Bronchial smooth muscle cell (primary cell): ENCODE measurements around the gene PCDHGA12. TPM values are rescaled to one million over a fixed set of nuclear protein-coding genes. Genes with fewer than 3 reads are reported as not detected.

Experiments
- total RNA-seq: library from RNA; depleted of rRNA; stranded (reverse); fragments of >200 nt; gene quantifications from 2 replicates; pipeline ENCODE4 v1.2.1, GENCODE V29; 2014

Gene PCDHGA12
- 7.4 and 15.8 TPM in 2 replicates for total RNA-seq

DNA sequence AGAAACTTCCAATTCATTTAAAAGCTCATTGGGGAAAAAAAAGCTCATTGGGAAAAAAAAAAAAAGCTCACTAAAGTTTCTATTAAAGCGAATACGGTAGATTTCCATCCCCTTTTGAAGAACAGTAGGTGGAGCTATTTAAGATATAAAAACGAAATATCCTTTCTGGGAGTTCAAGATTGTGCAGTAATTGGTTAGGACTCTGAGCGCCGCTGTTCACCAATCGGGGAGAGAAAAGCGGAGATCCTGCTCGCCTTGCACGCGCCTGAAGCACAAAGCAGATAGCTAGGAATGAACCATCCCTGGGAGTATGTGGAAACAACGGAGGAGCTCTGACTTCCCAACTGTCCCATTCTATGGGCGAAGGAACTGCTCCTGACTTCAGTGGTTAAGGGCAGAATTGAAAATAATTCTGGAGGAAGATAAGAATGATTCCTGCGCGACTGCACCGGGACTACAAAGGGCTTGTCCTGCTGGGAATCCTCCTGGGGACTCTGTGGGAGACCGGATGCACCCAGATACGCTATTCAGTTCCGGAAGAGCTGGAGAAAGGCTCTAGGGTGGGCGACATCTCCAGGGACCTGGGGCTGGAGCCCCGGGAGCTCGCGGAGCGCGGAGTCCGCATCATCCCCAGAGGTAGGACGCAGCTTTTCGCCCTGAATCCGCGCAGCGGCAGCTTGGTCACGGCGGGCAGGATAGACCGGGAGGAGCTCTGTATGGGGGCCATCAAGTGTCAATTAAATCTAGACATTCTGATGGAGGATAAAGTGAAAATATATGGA lies at the start of gene PCDHGA12:
Gene PCDHGA12, plus strand, starts transcription at position 176 of the 782 bp plus-strand sequence. Its CDS starts 253 bp downstream, at position 429.

DNA sequence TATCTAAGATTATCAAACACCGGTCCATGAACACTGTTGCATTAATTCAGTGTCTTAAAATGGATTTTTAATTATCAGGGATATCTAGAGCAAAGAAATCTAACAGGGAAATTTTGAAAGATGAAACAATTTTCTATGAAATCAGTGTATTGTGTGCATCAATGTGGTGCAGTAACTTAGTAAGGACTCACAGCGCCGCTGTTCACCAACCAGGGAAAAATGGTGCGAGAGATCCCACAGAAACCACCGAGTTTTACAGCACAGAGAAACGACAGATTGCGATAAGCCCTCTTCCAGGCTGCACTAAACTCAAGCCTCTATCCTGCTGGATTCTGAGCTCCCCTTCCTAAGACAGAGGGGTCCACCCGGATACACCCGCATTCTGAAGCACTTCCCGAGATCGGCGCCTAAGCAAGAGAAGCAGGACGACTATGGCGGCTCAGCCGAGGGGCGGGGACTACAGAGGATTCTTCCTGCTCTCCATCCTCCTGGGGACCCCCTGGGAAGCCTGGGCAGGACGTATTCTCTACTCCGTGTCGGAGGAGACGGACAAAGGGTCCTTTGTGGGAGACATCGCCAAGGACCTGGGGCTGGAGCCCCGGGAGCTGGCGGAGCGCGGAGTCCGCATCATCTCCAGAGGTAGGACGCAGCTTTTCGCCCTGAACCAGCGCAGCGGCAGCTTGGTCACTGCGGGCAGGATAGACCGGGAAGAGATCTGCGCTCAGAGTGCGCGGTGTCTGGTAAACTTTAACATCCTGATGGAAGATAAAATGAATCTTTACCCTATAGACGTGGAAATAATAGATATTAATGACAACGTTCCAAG lies 47.6 kb upstream of the PCDHGA12 start, which contains the start of gene PCDHGA7:
Gene PCDHGA7, plus strand, starts transcription at position 274 of the 826 bp plus-strand sequence. Its CDS starts 158 bp downstream, at position 432.

DNA sequence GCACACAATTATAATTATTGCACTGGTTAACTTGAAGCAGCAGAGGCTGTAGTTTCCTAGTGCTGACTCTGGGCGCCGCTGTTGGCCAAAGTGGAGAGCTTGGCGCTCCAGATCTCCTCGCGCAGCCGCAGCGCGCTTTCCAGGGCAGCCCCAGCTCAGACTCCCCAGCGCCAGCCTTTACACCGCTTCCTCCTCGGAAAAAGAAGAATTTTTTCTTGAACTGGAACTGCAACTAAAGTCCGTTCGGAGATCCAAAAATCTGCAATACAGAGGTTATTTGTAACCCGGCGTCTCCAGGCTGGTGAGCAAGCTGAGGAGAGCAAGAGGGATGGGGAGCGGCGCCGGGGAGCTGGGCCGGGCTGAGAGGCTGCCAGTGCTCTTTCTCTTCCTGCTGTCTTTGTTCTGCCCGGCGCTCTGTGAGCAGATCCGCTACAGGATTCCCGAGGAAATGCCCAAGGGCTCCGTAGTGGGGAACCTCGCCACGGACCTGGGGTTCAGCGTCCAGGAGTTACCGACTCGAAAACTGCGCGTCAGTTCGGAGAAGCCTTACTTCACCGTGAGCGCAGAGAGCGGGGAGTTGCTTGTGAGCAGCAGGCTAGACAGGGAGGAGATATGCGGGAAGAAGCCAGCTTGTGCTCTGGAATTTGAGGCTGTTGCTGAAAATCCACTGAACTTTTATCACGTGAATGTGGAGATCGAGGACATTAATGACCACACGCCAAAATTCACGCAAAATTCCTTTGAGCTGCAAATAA lies 42.6 kb upstream of the PCDHGA12 start, which contains the start of gene PCDHGB4:
Gene PCDHGB4, plus strand, starts transcription at position 142 of the 755 bp plus-strand sequence. Its CDS starts 187 bp downstream, at position 329.

DNA sequence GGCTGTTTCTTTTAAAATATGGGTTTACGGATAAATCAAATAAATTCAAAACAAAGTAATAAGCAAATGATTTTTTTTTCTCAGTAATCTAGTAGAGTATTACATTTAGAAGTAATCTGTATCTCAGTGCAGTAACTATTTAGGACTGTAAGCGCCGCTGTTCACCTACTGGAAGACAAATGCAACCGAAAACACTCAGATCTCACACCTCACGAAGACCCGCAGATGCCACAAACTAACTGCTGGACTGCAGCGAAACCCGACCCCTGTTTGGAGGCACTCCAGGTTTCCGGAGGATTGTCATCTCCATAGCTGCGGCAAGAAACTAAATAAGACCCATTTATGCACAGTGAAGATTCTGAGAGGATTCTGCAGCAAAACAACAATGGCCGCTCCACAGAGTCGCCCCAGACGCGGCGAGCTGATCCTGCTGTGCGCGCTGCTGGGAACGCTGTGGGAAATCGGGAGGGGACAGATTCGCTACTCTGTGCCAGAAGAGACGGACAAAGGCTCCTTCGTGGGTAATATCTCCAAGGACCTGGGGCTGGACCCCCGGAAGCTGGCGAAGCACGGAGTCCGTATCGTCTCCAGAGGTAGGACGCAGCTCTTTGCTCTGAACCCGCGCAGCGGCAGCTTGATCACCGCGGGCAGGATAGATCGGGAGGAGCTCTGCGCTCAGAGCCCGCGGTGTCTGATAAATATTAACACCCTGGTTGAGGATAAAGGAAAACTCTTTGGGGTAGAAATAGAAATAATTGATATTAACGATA lies 37.7 kb upstream of the PCDHGA12 start, which contains the start of gene PCDHGA8:
Gene PCDHGA8, plus strand, starts transcription at position 205 of the 770 bp plus-strand sequence. Its CDS starts 181 bp downstream, at position 386.

DNA sequence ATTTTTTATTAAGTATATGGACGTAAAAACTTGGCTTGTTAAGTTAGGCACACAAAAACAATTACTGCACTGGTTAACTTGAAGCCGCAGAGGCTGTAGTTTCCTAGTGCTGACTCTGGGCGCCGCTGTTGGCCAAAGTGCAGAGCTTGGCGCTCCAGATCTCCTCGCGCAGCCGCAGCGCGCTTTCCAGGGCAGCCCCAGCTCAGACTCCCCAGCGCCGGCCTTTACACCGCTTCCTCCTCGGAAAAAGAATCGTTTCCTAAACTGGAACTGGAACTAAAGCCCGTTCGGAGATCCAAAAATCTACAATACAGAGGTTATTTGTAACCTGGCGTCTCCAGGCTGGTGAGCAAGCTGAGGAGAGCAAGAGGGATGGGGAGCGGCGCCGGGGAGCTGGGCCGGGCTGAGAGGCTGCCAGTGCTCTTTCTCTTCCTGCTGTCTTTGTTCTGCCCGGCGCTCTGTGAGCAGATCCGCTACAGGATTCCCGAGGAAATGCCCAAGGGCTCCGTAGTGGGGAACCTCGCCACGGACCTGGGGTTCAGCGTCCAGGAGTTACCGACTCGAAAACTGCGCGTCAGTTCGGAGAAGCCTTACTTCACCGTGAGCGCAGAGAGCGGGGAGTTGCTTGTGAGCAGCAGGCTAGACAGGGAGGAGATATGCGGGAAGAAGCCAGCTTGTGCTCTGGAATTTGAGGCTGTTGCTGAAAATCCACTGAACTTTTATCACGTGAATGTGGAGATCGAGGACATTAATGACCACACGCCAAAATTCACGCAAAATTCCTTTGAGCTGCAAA lies 32.4 kb upstream of the PCDHGA12 start, which contains the start of gene PCDHGB5:
Gene PCDHGB5, plus strand, starts transcription at position 192 of the 796 bp plus-strand sequence. Its CDS starts 181 bp downstream, at position 373.

DNA sequence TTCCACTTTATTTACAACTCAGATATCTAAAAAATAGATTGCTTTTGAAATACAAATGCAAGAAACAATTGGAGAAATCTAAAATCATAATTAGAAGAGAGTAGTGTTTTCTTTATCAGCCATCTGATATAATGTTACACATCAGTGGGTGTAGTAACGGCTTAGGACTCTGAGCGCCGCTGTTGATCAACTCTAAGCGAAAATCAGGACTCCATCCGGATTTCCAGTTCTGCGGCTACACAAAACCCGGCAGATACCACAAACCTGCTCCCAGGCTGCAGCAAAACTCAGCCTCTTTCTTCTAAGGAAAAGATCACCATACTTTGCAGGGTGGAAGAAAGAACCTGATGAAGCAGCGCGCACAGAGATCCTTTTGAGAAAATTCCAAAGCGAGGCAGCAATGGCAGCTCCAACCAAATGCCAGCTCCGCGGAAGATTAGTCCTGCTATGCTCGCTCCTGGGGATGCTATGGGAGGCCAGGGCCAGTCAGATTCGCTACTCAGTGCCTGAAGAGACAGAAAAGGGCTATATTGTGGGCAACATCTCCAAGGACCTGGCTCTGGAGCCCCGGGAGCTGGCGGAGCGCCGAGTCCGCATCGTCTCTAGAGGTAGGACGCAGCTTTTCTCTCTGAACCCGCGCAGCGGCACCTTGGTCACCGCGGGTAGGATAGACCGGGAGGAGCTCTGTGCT lies 27.6 kb upstream of the PCDHGA12 start, which contains the start of gene PCDHGA9:
Gene PCDHGA9, plus strand, starts transcription at position 226 of the 691 bp plus-strand sequence. Its CDS starts 175 bp downstream, at position 401.

DNA sequence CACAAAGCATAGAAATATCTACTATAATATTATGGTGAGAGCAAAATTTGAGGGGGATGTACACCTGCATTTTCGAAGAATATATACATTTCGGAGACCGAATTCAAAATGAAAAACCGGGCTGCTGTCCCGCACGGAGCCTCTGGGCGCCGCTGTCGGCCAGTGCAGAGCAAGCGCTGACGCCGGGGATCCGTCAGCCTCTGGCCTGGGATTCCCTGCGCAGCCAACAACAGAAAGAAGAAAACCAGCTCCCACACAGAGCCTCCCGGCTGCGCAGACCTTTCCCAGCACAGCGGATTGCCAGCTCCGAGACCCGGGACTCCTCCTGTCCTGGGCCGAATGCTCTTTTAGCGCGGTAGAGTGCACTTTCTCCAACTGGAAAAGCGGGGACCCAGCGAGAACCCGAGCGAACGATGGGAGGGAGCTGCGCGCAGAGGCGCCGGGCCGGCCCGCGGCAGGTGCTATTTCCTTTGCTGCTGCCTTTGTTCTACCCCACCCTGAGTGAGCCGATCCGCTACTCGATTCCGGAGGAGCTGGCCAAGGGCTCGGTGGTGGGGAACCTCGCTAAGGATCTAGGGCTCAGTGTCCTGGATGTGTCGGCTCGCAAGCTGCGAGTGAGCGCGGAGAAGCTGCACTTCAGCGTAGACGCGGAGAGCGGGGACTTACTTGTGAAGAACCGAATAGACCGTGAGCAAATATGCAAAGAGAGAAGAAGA lies 22.4 kb upstream of the PCDHGA12 start, which contains the start of gene PCDHGB6:
Gene PCDHGB6, plus strand, starts transcription at position 232 of the 716 bp plus-strand sequence. Its CDS starts 182 bp downstream, at position 414.

DNA sequence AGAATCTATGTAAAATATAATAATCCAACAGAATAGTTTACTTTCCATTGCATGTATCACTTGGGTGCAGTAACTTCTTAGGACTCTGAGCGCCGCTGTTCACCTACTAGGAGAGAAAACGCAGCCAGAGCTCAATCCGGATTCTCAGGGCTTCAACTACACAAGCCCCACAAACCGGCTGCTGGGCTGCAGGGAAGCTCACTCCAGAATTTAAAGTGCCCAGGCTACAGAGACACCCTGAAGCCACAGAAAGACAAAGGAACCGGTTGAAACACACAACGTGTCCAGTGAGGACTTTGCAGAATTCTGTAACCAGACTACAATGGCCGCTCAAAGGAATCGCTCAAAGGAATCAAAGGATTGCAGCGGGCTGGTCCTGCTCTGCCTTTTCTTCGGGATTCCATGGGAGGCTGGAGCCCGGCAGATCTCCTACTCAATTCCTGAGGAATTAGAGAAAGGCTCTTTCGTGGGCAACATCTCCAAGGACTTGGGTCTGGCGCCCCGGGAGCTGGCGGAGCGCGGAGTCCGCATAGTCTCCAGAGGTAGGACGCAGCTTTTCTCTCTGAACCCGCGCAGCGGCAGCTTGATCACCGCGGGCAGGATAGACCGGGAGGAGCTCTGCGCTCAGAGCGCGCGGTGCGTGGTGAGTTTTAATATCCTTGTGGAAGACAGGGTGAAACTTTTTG lies 17.3 kb upstream of the PCDHGA12 start, which contains the start of gene PCDHGA10:
Gene PCDHGA10, plus strand, starts transcription at position 134 of the 686 bp plus-strand sequence. Its CDS starts 189 bp downstream, at position 323.

DNA sequence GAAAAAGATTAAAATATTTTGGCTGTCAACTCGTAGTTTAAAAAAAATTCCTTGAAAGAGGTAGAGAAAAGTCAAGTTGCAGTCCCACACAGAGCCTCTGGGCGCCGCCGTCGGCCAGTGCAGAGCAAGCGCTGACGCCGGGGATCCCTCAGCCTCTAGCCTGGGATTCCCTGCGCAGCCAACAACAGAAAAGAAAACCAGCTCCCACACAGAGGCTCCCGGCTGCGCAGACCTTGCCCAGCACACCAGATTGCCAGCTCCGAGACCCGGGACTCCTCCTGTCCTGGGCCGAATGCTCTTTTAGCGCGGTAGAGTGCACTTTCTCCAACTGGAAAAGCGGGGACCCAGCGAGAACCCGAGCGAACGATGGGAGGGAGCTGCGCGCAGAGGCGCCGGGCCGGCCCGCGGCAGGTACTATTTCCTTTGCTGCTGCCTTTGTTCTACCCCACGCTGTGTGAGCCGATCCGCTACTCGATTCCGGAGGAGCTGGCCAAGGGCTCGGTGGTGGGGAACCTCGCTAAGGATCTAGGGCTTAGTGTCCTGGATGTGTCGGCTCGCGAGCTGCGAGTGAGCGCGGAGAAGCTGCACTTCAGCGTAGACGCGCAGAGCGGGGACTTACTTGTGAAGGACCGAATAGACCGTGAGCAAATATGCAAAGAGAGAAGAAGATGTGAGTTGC lies 12.7 kb upstream of the PCDHGA12 start, which contains the start of gene PCDHGB7:
Gene PCDHGB7, plus strand, starts transcription at position 184 of the 679 bp plus-strand sequence. Its CDS starts 183 bp downstream, at position 367.

DNA sequence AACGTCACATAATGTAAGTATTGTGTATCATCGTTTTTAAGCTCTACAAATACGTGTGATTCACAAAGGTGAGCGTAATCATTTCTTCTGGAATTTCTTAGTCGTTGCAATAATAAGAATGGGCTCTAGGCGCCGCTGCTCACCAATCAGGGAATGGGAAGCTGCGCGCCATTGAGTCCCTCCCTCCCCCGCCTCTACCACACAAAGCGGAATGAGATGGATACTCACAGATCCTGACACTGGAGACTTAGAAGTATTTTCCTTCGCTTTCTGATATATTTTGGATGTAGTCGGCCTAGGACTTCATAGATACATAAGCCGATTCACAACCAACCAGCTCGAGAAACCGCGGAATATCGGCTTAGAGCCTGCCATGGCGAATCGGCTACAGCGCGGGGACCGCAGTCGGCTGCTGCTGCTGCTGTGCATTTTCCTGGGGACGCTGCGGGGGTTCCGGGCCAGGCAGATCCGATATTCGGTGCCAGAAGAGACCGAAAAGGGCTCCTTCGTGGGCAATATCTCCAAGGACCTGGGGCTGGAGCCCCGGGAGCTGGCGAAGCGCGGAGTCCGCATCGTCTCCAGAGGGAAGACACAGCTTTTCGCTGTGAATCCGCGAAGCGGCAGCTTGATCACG lies 9.3 kb upstream of the PCDHGA12 start, which contains the start of gene PCDHGA11:
Gene PCDHGA11, plus strand, starts transcription at position 197 of the 634 bp plus-strand sequence. Its CDS starts 177 bp downstream, at position 374.

DNA sequence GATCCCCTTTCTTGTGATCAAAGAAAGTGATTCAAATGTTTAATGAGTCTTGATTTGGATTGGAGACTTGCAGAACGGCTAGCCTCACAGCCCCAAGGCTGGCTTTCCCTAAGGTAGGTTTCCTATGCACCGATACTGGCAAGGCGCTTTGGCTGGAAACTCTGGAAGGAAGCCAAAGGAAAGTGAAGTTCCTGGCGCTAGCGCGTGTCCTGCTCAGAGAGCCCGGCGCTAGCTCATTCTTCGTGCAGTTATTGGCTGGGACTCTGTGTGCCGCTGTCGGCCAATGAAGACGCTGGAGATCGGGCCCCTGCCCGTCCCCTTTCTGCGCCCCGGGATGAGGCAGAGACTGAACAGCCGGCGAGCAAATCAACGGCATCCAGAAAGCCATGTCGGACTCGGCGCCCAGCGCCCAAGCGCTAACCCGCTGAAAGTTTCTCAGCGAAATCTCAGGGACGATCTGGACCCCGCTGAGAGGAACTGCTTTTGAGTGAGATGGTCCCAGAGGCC lies 45.4 kb downstream of the PCDHGA12 start, which contains the start of gene PCDHGC3:
Gene PCDHGC3, plus strand, starts transcription at position 342 of the 507 bp plus-strand sequence. Its CDS starts 151 bp downstream, at position 493.

Other genes starting within 250 kb of the PCDHGA12 start
- gene PCDHB16, start 248.1 kb upstream of the PCDHGA12 start, total RNA-seq, result 0.16 and 2.1 TPM in 2 replicates
- 0.16 and 0.69 TPM in 2 replicates for gene PCDHB9, start 243.3 kb upstream of the PCDHGA12 start, total RNA-seq
- 0.47 and 1.4 TPM in 2 replicates for gene PCDHB10, start 238.2 kb upstream of the PCDHGA12 start, total RNA-seq
- 0.16 and 0.69 TPM in 2 replicates for gene PCDHB11, start 230.9 kb upstream of the PCDHGA12 start, total RNA-seq
- 0.16 and 0.86 TPM in 2 replicates for gene PCDHB12, start 221.8 kb upstream of the PCDHGA12 start, total RNA-seq
- gene PCDHB13, start 216.6 kb upstream of the PCDHGA12 start, total RNA-seq, result 0.32 and 0.94 TPM in 2 replicates
- 0.63 and 2.6 TPM in 2 replicates for gene PCDHB14, start 207.2 kb upstream of the PCDHGA12 start, total RNA-seq
- gene PCDHB15, start 185.1 kb upstream of the PCDHGA12 start, total RNA-seq, result 0.32 and 0.60 TPM in 2 replicates
- gene SLC25A2, start 126.5 kb upstream of the PCDHGA12 start, total RNA-seq, result 0.32 TPM in 1 of 2 replicates, not detected in the other
- 67.1 and 89.5 TPM in 2 replicates for gene TAF7, start 109.7 kb upstream of the PCDHGA12 start, total RNA-seq
- gene PCDHGA1, start 100.0 kb upstream of the PCDHGA12 start, total RNA-seq, result 1.3 and 1.9 TPM in 2 replicates
- gene PCDHGA2, start 91.7 kb upstream of the PCDHGA12 start, total RNA-seq, result 2.3 and 4.9 TPM in 2 replicates
- 1.0 and 1.9 TPM in 2 replicates for gene PCDHGA3, start 86.7 kb upstream of the PCDHGA12 start, total RNA-seq
- 1.5 and 3.8 TPM in 2 replicates for gene PCDHGB1, start 80.4 kb upstream of the PCDHGA12 start, total RNA-seq
- gene PCDHGA4, start 75.5 kb upstream of the PCDHGA12 start, total RNA-seq, result 1.1 and 4.7 TPM in 2 replicates
- gene PCDHGB2, start 70.5 kb upstream of the PCDHGA12 start, total RNA-seq, result 3.0 and 4.1 TPM in 2 replicates
- gene PCDHGA5, start 66.3 kb upstream of the PCDHGA12 start, total RNA-seq, result 1.6 and 2.0 TPM in 2 replicates
- 5.1 and 5.4 TPM in 2 replicates for gene PCDHGB3, start 60.3 kb upstream of the PCDHGA12 start, total RNA-seq
- 2.4 and 3.9 TPM in 2 replicates for gene PCDHGA6, start 56.6 kb upstream of the PCDHGA12 start, total RNA-seq
- gene PCDHGA7, start 47.8 kb upstream of the PCDHGA12 start, total RNA-seq, result 5.7 and 11.5 TPM in 2 replicates
- gene PCDHGB4, start 42.8 kb upstream of the PCDHGA12 start, total RNA-seq, result 26.7 and 34.0 TPM in 2 replicates
- 3.5 and 4.4 TPM in 2 replicates for gene PCDHGA8, start 37.9 kb upstream of the PCDHGA12 start, total RNA-seq
- gene PCDHGB5, start 32.6 kb upstream of the PCDHGA12 start, total RNA-seq, result 33.0 and 33.1 TPM in 2 replicates
- 2.9 and 3.8 TPM in 2 replicates for gene PCDHGA9, start 27.7 kb upstream of the PCDHGA12 start, total RNA-seq
- gene PCDHGB6, start 22.5 kb upstream of the PCDHGA12 start, total RNA-seq, result 3.0 and 3.7 TPM in 2 replicates
- gene PCDHGA10, start 17.5 kb upstream of the PCDHGA12 start, total RNA-seq, result 2.3 and 7.1 TPM in 2 replicates
- gene PCDHGB7, start 12.8 kb upstream of the PCDHGA12 start, total RNA-seq, result 5.2 and 9.9 TPM in 2 replicates
- 7.0 and 12.0 TPM in 2 replicates for gene PCDHGA11, start 9.5 kb upstream of the PCDHGA12 start, total RNA-seq
- gene PCDHGC3, start 45.5 kb downstream of the PCDHGA12 start, total RNA-seq, result 55.5 and 158 TPM in 2 replicates
- 3.2 and 3.3 TPM in 2 replicates for gene PCDHGC4, start 54.5 kb downstream of the PCDHGA12 start, total RNA-seq
- 3.5 and 4.4 TPM in 2 replicates for gene PCDHGC5, start 58.6 kb downstream of the PCDHGA12 start, total RNA-seq
- gene DIAPH1, start 188.5 kb downstream of the PCDHGA12 start, total RNA-seq, result 17.9 and 23.5 TPM in 2 replicates
- gene HDAC3, start 206.3 kb downstream of the PCDHGA12 start, total RNA-seq, result 57.0 and 57.8 TPM in 2 replicates
- gene RELL2, start 206.5 kb downstream of the PCDHGA12 start, total RNA-seq, result 0.77 and 1.4 TPM in 2 replicates
- 25.1 and 25.2 TPM in 2 replicates for gene FCHSD1, start 220.9 kb downstream of the PCDHGA12 start, total RNA-seq